H1 (cell line): ENCODE data around the gene TMTC2. TPM values are rescaled to one million over a fixed set of nuclear protein-coding genes. Genes with fewer than 3 reads are reported as not detected.

Experiments
- CTCF ChIA-PET: fragments of 300-600 bp; sonication (Branson Sonifier 250); formaldehyde crosslinking; loops from one replicate; lab custom pipeline; 2021; ENCODE audit not compliant: partially characterized antibody; lab: Charles Lee
- POLR2A ChIA-PET: fragments of 300-600 bp; sonication (Branson Sonifier 250); formaldehyde crosslinking; loops from one replicate; lab custom pipeline; 2021; ENCODE audit warnings: inconsistent platforms; ENCODE audit not compliant: partially characterized antibody; lab: Charles Lee
- DNase-seq, 2 experiments: peaks; one replicate each; pipeline versions ENCODE4 v3.0.0 to v3.0.0-alpha.2; 2010 to 2022; ENCODE audit warnings: low spot score in 2 of 2, low read depth in 1 of 2, mixed read lengths in 1 of 2
- FAIRE-seq: peaks from 2 replicates; lab custom pipeline; 2011; peaks lifted over from hg19 to GRCh38; lab: Jason Lieb, UNC
- H2AFZ ChIP-seq: 2 replicates; pipeline ENCODE4 v1.8.1; 2012; ENCODE audit warnings: low read length, inconsistent platforms
- H2AK5ac ChIP-seq: 2 replicates; pipeline ENCODE4 v1.6.1; 2013; ENCODE audit warnings: low read depth, low read length
- H2BK120ac ChIP-seq: replicated peaks from 2 replicates; pipeline ENCODE3; 2013; ENCODE audit warnings: low read depth, low read length, inconsistent platforms
- H2BK12ac ChIP-seq: 2 replicates; pipeline ENCODE4 v1.6.1; 2013; ENCODE audit warnings: low read depth, low read length
- H2BK15ac ChIP-seq: 2 replicates; pipeline ENCODE4 v1.6.1; 2013; ENCODE audit warnings: low read length
- H2BK20ac ChIP-seq: 2 replicates; pipeline ENCODE4 v1.6.1; 2013; ENCODE audit warnings: low read length
- H2BK5ac ChIP-seq: 2 replicates; pipeline ENCODE4 v1.6.1; 2013; ENCODE audit warnings: low read depth, low read length
- H3K14ac ChIP-seq: 2 replicates; pipeline ENCODE4 v1.6.1; 2013; ENCODE audit warnings: inconsistent platforms; ENCODE audit not compliant: insufficient read length
- H3K18ac ChIP-seq: 2 replicates; pipeline ENCODE4 v1.6.1; 2013; ENCODE audit warnings: low read length; ENCODE audit errors: extremely low read depth
- H3K23ac ChIP-seq: 2 replicates; pipeline ENCODE4 v1.6.1; 2013; ENCODE audit warnings: inconsistent platforms; ENCODE audit not compliant: insufficient read length
- H3K23me2 ChIP-seq: 2 replicates; pipeline ENCODE4 v1.6.1; 2013; ENCODE audit warnings: low read depth, low read length
- H3K27ac ChIP-seq: 2 replicates; pipeline ENCODE4 v1.6.1; 2011; ENCODE audit warnings: low read depth, low read length, inconsistent platforms
- H3K27me3 ChIP-seq, 4 experiments: replicated peaks in 1 of 4; 1 replicate in 1 of 4; 2 replicates in 3 of 4; pipeline versions ENCODE4 v1.6.1 to v1.8.1; 2011 to 2013; ENCODE audit warnings: low read length in 3 of 4, mild to moderate bottlenecking in 3 of 4, inconsistent platforms in 2 of 4, mixed read lengths in 2 of 4, moderate library complexity in 1 of 4; ENCODE audit not compliant: control insufficient read depth in 3 of 4, insufficient read depth in 3 of 4; ENCODE audit errors: extremely low read depth in 1 of 4
- H3K36me3 ChIP-seq, 4 experiments: 2 replicates each; pipeline versions ENCODE4 v1.6.1 to v1.8.1; 2011 to 2013; ENCODE audit warnings: mild to moderate bottlenecking in 4 of 4, low read length in 3 of 4, moderate library complexity in 2 of 4, control low read depth in 1 of 4, inconsistent platforms in 1 of 4; ENCODE audit not compliant: insufficient read depth in 4 of 4, control insufficient read depth in 2 of 4
- H3K4ac ChIP-seq: replicated peaks from 2 replicates; pipeline ENCODE3; 2013; ENCODE audit warnings: low read length, low read depth, mixed read lengths, inconsistent platforms; ENCODE audit not compliant: insufficient read length
- H3K4me1 ChIP-seq, 4 experiments: replicated peaks in 1 of 4; 1 replicate in 1 of 4; 2 replicates in 3 of 4; pipeline versions ENCODE4 v1.6.1 to v1.8.1; 2011 to 2013; ENCODE audit warnings: low read length in 3 of 4, inconsistent platforms in 2 of 4, mixed read lengths in 1 of 4; ENCODE audit not compliant: insufficient read depth in 4 of 4, control insufficient read depth in 3 of 4
- H3K4me2 ChIP-seq, 2 experiments: 2 replicates each; pipeline versions ENCODE4 v1.6.1 to v1.8.1; 2011 to 2013; ENCODE audit warnings: low read depth in 2 of 2, low read length in 2 of 2, control low read depth in 1 of 2, inconsistent platforms in 1 of 2, mild to moderate bottlenecking in 1 of 2; ENCODE audit not compliant: insufficient read depth in 1 of 2
- H3K4me3 ChIP-seq, 4 experiments: fragments of 200-600, 300-600 bp in 1 of 4; sonication (generic), shearing (Covaris generic), sonication (Bioruptor Twin) in 1 of 4; 2 replicates each; pipeline versions ENCODE4 v1.5.1 to v1.8.1; 2011 to 2016; ENCODE audit warnings: low read length in 4 of 4, low read depth in 3 of 4, control low read depth in 2 of 4, inconsistent platforms in 2 of 4, mild to moderate bottlenecking in 2 of 4, mixed read lengths in 1 of 4, moderate library complexity in 1 of 4; ENCODE audit not compliant: insufficient read depth in 2 of 4; ENCODE audit errors: extremely low read depth in 1 of 4
- H3K56ac ChIP-seq: replicated peaks from 2 replicates; pipeline ENCODE3; 2013; ENCODE audit warnings: low read depth, mild to moderate bottlenecking, mixed read lengths, low read length, inconsistent platforms; ENCODE audit not compliant: insufficient read length
- H3K79me1 ChIP-seq: 2 replicates; pipeline ENCODE4 v1.6.1; 2013; ENCODE audit warnings: low read depth, low read length, control low read depth
- H3K79me2 ChIP-seq, 2 experiments: 2 replicates each; pipeline versions ENCODE4 v1.6.1 to v1.8.1; 2012 to 2013; ENCODE audit warnings: low read length in 2 of 2, mild to moderate bottlenecking in 2 of 2, inconsistent platforms in 1 of 2; ENCODE audit not compliant: insufficient read depth in 2 of 2, control insufficient read depth in 1 of 2
- H3K9ac ChIP-seq, 4 experiments: replicated peaks in 1 of 4; 1 replicate in 1 of 4; 2 replicates in 3 of 4; pipeline versions ENCODE4 v1.6.1 to v1.8.1; 2011 to 2013; ENCODE audit warnings: low read depth in 3 of 4, low read length in 3 of 4, control low read depth in 2 of 4, mild to moderate bottlenecking in 2 of 4, moderate library complexity in 2 of 4, inconsistent platforms in 1 of 4; ENCODE audit errors: extremely low read depth in 1 of 4
- H3K9me3 ChIP-seq, 2 experiments: 2 replicates each; pipeline versions ENCODE4 v1.6.1 to v1.8.1; 2012 to 2013; ENCODE audit warnings: mild to moderate bottlenecking in 2 of 2, moderate library complexity in 2 of 2, control low read depth in 1 of 2, inconsistent platforms in 1 of 2, low read depth in 1 of 2, low read length in 1 of 2, mixed read lengths in 1 of 2; ENCODE audit not compliant: insufficient read depth in 2 of 2
- H4K20me1 ChIP-seq, 2 experiments: replicated peaks in 1 of 2; 2 replicates each; pipeline versions ENCODE3 to v1.8.1; 2011 to 2013; ENCODE audit warnings: inconsistent platforms in 2 of 2, low read length in 2 of 2, mild to moderate bottlenecking in 1 of 2; ENCODE audit not compliant: insufficient read depth in 2 of 2, control insufficient read depth in 1 of 2
- H4K5ac ChIP-seq: 2 replicates; pipeline ENCODE4 v1.6.1; 2013; ENCODE audit warnings: low read length, low read depth, mixed read lengths, inconsistent platforms; ENCODE audit not compliant: insufficient read length
- H4K8ac ChIP-seq: 2 replicates; pipeline ENCODE4 v1.8.0; 2013; ENCODE audit warnings: mild to moderate bottlenecking, moderate library complexity, low read length, inconsistent platforms; ENCODE audit not compliant: insufficient read depth; ENCODE audit errors: extremely low read depth
- H4K91ac ChIP-seq: replicated peaks from 2 replicates; pipeline ENCODE3; 2013; ENCODE audit warnings: low read length, mixed read lengths, inconsistent platforms; ENCODE audit not compliant: insufficient read length
- RBBP5 ChIP-seq: IDR thresholded peaks from 2 replicates; pipeline ENCODE4 v1.7.1; 2012; ENCODE audit warnings: low read depth, mild to moderate bottlenecking, inconsistent platforms, low read length, moderate library complexity, borderline replicate concordance
- WGBS, 2 experiments: shearing (Covaris generic) in 1 of 2; methylation state at CpG; one replicate each; pipeline versions ENCODE4 v1.1.6 to v1.1.7; 2013 to 2015; ENCODE audit warnings: low lambda C conversion rate in 2 of 2, mixed read lengths in 2 of 2, inconsistent platforms in 1 of 2, low coverage in 1 of 2, missing lambda C conversion rate in 1 of 2; ENCODE audit not compliant: insufficient replicate concordance in 2 of 2, insufficient coverage in 1 of 2, insufficient read length in 1 of 2; ENCODE audit errors: extremely low coverage in 1 of 2, missing lambda C conversion rate in 1 of 2; 5-methylcytosine and 5-hydroxymethylcytosine counted together
- polyA plus RNA-seq, 7 experiments: library from polyadenylated mRNA; depleted of rRNA in 3 of 7; stranded (reverse) in 5 of 7; unstranded in 2 of 7; fragments of >200 nt in 5 of 7; fragments of 200-250 nt in 2 of 7; gene quantifications; 1 replicate in 5 of 7; 2 replicates in 1 of 7; 4 replicates in 1 of 7; pipeline versions ENCODE4 v1.2.1 to v1.2.3, GENCODE V29; 2011 to 2013; ENCODE audit warnings: missing spikeins in 2 of 7, mixed read lengths in 2 of 7
- total RNA-seq: library from RNA; stranded (reverse); fragmentation: NEBNext Ultra II Directional; extraction: Animal tissue kit (Norgen Biotek cat#: 25700); gene quantifications from 2 replicates; pipeline ENCODE4 v1.2.1, GENCODE V29; 2021

Gene TMTC2
- total and polyA plus RNA-seq, 2 of the 8 experiments (the other 6 are each of a cell fraction or from before 2014, with no cell fraction given): 2.3 to 3.9 TPM

DNA sequence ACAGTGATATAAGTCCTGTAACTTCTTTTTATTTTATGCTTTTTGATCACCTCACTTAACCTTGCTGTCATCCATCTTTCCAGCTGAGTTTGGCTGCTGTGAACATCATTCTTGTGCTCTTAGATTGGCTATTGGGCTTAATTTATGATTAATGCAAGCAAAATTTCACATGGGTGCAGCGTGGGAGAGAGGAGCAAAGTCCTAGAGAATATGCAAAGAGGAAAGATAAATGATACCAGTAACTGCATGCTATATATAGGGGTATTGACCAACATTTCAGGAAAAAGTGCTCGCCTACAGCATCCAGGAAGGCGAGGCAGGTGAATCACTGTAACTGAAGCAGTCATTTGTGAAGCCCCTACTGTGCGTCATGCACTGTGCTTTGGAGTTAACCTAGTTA is 153.1 kb downstream of the TMTC2 start:
- Histone ChIP-seq H4K5ac (no peak overlapping the region), H2BK20ac (no peak overlapping the region), H2AK5ac (no peak overlapping the region), H2BK120ac (no peak overlapping the region), H4K91ac (no peak overlapping the region), H3K9ac (no peak overlapping the region), H3K27ac (no peak overlapping the region), H3K4me2 (no peak overlapping the region), H3K36me3 (no peaks in the 10 kb centered on the region), H2BK5ac (no peak overlapping the region), H3K9me3 (no peaks in the 10 kb centered on the region), H3K14ac (no peak overlapping the region), H3K79me2 (no peaks in the 10 kb centered on the region), H3K4ac (no peak overlapping the region), H3K18ac (no peak overlapping the region), H3K23me2 (no peaks in the 10 kb centered on the region), H4K20me1 (no peaks in the 10 kb centered on the region), H4K8ac (no peak overlapping the region), H3K79me1 (no peaks in the 10 kb centered on the region), H3K23ac (no peak overlapping the region), H3K27me3 (no peaks in the 10 kb centered on the region), H3K56ac (no peak overlapping the region), H2BK12ac (no peak overlapping the region), H2AFZ (no peak overlapping the region), H3K4me1 (peaks cover 0 to 5% (median 0%) of the 10 kb centered on the region in 4 experiments; a peak in 1 of 7 replicates), H3K4me3 (no peak overlapping the region), H2BK15ac (no peak overlapping the region)
- FAIRE-seq: no peak
- no peak for TF ChIP-seq RBBP5
- ChIA-PET CTCF (no interaction called here), POLR2A (interaction anchor here (1.4 kb wide), 1 partner anchor 9 kb away, joined by 3 read pairs; no protein-coding TSS in a partner anchor)
- WGBS, 2 experiments: 92% methylated on average over 4 of the region's 4 CpGs; no CpG with 5 or more reads in 1 of the 2 experiments
- DNase-seq: no peak
